ENCODE data around the gene PGS1. TPM values are rescaled to one million over a fixed set of nuclear protein-coding genes. Genes with fewer than 3 reads are reported as not detected.
"Not testable (repeated sequence)": the region's sequence is repeated elsewhere in the genome, so short reads cannot be mapped to it uniquely, and the experiment has no call there.

Gene PGS1, protein sequence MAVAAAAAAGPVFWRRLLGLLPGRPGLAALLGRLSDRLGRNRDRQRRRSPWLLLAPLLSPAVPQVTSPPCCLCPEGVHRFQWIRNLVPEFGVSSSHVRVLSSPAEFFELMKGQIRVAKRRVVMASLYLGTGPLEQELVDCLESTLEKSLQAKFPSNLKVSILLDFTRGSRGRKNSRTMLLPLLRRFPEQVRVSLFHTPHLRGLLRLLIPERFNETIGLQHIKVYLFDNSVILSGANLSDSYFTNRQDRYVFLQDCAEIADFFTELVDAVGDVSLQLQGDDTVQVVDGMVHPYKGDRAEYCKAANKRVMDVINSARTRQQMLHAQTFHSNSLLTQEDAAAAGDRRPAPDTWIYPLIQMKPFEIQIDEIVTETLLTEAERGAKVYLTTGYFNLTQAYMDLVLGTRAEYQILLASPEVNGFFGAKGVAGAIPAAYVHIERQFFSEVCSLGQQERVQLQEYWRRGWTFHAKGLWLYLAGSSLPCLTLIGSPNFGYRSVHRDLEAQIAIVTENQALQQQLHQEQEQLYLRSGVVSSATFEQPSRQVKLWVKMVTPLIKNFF
- total RNA-seq: 28.7 and 40.6 TPM in 2 replicates

DNA sequence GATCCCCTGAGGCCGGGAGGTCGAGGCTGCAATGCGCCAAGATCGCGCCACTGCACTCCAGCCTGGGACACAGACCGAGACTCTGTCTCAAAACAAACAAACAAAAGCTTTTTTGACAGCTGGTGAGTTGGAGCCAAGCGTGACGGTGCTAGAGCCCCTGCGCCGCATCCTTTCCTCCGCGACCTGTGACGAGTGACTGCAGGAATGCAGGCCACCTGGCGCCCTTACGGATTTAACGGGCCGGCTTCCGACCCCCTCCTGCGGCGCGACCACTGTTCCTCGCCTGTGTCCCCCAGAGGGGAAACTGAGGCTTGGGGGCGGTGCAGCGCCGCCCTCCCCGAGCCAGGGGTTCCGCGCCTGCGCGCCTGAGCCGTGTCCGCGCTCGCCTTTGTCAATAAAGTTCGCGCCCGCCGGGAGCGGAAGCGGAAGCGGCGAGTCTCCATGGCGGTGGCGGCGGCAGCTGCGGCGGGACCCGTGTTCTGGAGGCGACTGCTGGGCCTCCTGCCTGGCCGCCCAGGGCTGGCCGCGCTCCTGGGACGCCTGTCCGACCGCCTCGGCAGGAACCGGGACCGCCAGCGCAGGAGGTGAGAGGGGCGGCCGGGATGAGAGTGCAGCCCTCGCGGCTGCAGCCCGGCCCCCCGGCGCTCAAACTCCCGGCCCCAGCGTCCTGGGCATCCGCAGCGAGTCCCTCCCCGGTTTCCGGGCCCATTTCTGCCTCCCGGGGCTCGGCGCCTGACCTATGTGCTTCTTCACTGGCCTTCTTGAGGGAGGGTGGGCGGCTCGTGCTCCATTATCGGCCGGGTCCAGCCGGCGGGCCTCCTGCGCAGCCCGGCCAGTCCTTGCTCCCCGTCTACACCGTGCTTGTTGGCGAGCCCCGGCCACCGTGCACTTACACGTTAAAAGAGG, at the start of gene PGS1:
PGS1 (plus strand) TSS at position 425 of the 906 bp plus-strand sequence; CDS start at position 442, 17 bp downstream.
- TF ChIP-seq, protein P1, sequence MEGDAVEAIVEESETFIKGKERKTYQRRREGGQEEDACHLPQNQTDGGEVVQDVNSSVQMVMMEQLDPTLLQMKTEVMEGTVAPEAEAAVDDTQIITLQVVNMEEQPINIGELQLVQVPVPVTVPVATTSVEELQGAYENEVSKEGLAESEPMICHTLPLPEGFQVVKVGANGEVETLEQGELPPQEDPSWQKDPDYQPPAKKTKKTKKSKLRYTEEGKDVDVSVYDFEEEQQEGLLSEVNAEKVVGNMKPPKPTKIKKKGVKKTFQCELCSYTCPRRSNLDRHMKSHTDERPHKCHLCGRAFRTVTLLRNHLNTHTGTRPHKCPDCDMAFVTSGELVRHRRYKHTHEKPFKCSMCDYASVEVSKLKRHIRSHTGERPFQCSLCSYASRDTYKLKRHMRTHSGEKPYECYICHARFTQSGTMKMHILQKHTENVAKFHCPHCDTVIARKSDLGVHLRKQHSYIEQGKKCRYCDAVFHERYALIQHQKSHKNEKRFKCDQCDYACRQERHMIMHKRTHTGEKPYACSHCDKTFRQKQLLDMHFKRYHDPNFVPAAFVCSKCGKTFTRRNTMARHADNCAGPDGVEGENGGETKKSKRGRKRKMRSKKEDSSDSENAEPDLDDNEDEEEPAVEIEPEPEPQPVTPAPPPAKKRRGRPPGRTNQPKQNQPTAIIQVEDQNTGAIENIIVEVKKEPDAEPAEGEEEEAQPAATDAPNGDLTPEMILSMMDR (conservative IDR thresholded peaks at IDR 0.05; ENCODE audit: low read depth, low read length): no peak
- peak within 1 kb of the TSS; percentile 82 for H3K4me3 ChIP-seq (ENCODE audit: low read depth, low read length)
- no peak for DNase-seq (ENCODE audit: low read depth)

DNA sequence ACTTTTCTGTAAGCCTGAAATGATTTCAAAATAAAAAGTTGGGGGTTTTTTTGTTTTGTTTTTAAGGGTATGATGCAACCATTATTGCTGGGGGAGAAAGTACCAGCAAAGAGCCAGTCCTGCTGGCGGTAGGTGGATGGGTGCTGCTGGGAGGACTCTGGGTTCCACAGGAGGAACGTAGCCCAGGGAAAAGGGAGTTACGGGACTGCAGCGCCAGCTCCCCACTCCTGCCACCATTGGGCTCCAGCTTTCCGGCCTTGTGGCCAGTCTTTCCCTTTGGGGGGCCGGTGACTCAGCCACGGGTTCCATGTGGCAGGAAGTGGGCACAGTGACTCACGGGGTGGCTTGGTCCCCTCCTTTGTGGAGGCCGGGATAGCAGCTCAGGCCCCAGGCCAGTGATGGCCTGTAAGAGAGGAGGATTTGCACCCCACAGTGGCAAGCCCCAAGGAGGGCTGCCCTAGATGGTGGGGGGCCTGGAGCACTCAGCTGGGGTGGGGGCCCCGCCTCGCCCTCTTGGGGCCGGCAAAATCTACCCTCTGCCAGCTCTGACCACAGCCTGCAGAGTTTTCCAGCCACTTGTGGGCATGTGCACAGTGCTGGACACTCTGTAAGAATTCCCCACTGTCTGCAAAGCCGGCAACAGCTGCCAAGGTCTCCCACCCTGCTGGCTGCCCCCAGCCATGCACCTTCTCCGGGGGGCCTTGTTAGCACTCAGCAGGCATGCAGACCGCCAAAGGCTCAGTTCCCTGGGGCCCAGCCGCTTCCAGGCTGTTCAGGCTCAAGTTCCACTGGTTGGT, 49.0 kb upstream of the PGS1 start:
- no peak for DNase-seq (ENCODE audit: low read depth)
- no peak overlapping the region for H3K4me3 ChIP-seq (ENCODE audit: low read depth, low read length)
- TF ChIP-seq, protein P1 (conservative IDR thresholded peaks at IDR 0.05; ENCODE audit: low read depth, low read length): no peak

DNA sequence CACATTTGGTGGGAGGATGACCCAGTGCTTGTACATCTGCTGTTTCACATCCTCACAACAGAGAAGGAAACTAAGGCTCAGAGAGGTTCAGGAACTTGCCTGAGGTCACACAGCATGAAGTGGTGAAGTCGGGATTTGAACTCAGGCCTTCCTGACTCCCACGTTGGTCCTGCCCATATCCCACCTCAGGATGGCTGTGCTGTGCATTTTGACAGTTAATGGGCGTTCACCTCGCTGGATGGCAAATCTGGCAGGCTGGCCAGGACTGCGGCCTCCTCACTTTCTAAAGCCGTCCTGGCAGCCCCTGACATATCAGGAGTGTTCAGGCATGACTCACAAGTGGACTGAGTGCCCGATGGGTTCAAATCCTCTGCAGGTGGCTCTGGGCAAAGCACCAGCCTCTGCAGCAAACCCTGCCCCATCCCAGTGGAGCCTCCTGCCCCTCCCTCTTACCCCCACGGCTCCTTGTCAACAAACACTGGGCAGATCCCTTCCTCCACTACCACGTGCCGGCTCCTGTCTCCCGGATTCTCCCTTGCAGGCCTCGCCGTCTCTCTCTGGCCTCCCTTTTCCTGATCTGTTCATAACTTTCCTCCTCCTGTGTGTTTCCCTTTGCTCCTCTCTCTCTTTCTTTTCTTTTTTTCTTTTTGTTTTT, 47.8 kb upstream of the PGS1 start:
- DNase-seq (ENCODE audit: low read depth): no peak
- TF ChIP-seq, protein P1 (conservative IDR thresholded peaks at IDR 0.05; ENCODE audit: low read depth, low read length): no peak
- no peak overlapping the region for H3K4me3 ChIP-seq (ENCODE audit: low read depth, low read length)

DNA sequence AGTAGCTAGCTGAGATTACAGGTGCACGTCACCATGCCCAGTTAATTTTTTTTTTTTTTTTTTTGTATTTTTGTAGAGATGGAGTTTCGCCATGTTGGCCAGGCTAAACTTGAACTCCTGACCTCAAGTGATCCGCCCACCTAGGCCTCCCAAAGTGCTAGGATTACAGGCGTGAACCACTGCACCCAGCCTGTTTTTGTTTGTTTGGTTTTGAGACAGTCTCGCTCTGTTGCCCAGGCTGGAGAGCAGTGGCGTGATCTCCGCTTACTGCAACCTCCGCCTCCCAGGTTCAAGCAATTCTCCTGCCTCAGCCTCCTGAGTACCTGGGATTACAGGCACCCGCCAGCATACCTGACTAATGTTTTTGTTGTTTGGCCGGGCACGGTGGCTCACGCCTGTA, 47.1 kb upstream of the PGS1 start:
- not testable (repeated sequence) for DNase-seq (ENCODE audit: low read depth); H3K4me3 ChIP-seq (ENCODE audit: low read depth, low read length)

DNA sequence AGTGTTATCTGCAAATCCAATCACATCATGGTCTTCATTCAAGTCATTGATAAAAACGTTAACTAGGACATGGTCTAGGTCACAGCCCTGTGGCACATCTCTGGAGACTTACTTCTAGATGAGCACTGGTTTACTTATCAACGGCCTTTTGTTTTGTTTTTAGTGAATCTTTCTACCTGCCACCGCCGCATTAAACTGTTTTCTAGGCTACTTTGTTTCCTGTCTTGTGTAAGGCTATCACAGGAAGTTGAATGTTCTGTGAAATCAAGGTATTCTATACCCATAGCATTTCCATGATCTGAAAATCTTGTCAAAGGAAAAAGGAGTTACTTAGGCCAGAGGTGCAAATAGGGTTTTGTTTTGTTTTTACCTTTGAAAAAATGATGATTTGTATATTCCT, 45.5 kb upstream of the PGS1 start:
- DNase-seq (ENCODE audit: low read depth): no peak
- H3K4me3 ChIP-seq (ENCODE audit: low read depth, low read length): no peak overlapping the region
- TF ChIP-seq, protein P1 (conservative IDR thresholded peaks at IDR 0.05; ENCODE audit: low read depth, low read length): no peak

DNA sequence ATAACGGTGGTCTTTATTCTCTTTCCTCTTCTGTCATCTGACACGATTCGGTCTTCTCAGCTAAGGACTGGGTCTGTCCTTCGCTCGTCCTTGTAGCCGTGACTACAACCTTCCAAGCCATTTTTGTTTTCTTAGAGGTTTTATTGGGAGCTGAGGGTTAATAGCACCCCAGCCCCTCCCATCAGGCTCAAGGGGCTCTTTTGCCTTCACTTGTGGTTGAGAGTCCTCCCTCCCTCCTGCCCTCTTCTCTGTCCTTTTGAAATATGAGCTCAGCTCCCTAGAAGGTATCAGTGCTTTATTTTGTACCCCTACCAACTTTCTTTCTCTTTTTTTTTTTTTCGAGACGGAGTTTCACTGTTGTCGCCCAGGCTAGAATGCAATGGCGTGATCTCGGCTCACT, 43.2 kb upstream of the PGS1 start:
- TF ChIP-seq, protein P1 (conservative IDR thresholded peaks at IDR 0.05; ENCODE audit: low read depth, low read length): no peak
- DNase-seq (ENCODE audit: low read depth): no peak
- no peak overlapping the region for H3K4me3 ChIP-seq (ENCODE audit: low read depth, low read length)

Data from epithelial cell of proximal tubule (primary cell).